Testis (tissue), 2 donors: Measurements from ENCODE around the gene SLC6A17.

Experiments used
- POLR2A ChIP-seq: fragments of 450-650 bp; IDR thresholded peaks from one replicate; pipeline ENCODE4 v1.6.1; 2017; ENCODE audit warnings: antibody characterized with exemption, mild to moderate bottlenecking, moderate library complexity
- TF ChIP-seq, protein P1 (sequence below), 3 experiments: fragments of 450-650 bp in 2 of 3; fragments of 200-600 bp in 1 of 3; sonication (generic) in 1 of 3; IDR thresholded peaks; one replicate each; pipeline ENCODE4 v1.5.1; 2016 to 2019; ENCODE audit warnings: antibody characterized with exemption in 3 of 3, mild to moderate bottlenecking in 2 of 3, moderate library complexity in 1 of 3

DNA sequence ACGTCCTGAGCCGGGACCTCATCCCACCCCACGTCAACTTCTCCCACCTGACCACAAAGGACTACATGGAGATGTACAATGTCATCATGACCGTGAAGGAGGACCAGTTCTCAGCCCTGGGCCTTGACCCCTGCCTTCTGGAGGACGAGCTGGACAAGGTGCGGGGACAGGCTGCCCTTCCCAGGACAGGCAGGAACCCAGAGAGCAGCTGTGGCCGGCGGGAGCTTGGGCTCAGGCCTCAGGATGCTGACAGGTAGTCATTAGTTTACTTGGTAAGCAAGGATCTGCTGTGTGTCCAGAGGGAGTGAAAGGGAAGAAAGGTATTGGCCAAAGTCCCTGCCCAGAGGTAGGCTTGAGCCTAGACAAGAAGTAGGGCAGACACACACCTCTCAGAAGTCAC lies 42.2 kb downstream of the SLC6A17 start:
- TF ChIP-seq, protein P1, sequence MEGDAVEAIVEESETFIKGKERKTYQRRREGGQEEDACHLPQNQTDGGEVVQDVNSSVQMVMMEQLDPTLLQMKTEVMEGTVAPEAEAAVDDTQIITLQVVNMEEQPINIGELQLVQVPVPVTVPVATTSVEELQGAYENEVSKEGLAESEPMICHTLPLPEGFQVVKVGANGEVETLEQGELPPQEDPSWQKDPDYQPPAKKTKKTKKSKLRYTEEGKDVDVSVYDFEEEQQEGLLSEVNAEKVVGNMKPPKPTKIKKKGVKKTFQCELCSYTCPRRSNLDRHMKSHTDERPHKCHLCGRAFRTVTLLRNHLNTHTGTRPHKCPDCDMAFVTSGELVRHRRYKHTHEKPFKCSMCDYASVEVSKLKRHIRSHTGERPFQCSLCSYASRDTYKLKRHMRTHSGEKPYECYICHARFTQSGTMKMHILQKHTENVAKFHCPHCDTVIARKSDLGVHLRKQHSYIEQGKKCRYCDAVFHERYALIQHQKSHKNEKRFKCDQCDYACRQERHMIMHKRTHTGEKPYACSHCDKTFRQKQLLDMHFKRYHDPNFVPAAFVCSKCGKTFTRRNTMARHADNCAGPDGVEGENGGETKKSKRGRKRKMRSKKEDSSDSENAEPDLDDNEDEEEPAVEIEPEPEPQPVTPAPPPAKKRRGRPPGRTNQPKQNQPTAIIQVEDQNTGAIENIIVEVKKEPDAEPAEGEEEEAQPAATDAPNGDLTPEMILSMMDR (IDR thresholded peaks at IDR 0.05) = no peak
- no peak for TF ChIP-seq POLR2A
